HG02642 (cell line): ENCODE measurements around the gene SLC18A3.

Experiments used
- ATAC-seq: cut with Tn5 transposase; IDR thresholded peaks from one replicate; pipeline ENCODE4 v1.9.1; 2021; ENCODE audit warnings: mild to moderate bottlenecking; ENCODE audit not compliant: unreplicated experiment, poor library complexity

Gene SLC18A3

GRCh38 chr10:49610114-49610457 is at the start of gene SLC18A3:
TSS of gene SLC18A3 (plus strand) at chr10:49610310. CDS start at chr10:49610741, 431 bp downstream.
- no peak for ATAC-seq

GRCh38 chr10:49560526-49560925 is 49.6 kb upstream of the SLC18A3 start:
- no peak for ATAC-seq

- ATAC-seq, result no peak
Measured at GRCh38 chr10:49562893-49563292, 47.2 kb upstream of the SLC18A3 start.

GRCh38 chr10:49564461-49565009 is 45.6 kb upstream of the SLC18A3 start:
- ATAC-seq, result no peak

- ATAC-seq, result no peak
Measured at GRCh38 chr10:49567810-49568209, 42.3 kb upstream of the SLC18A3 start.

GRCh38 chr10:49568235-49568634 is 41.9 kb upstream of the SLC18A3 start:
- ATAC-seq, result peak; percentile 68

- ATAC-seq, result no peak
Measured at GRCh38 chr10:49569031-49569631, 41.0 kb upstream of the SLC18A3 start.

- ATAC-seq, result no peak
Measured at GRCh38 chr10:49571388-49571787, 38.7 kb upstream of the SLC18A3 start.

- no peak for ATAC-seq
Measured at GRCh38 chr10:49572594-49573114, 37.5 kb upstream of the SLC18A3 start.

GRCh38 chr10:49575489-49576072 is 34.5 kb upstream of the SLC18A3 start:
- ATAC-seq, result no peak

- ATAC-seq, result no peak
Measured at GRCh38 chr10:49577182-49577925, 32.8 kb upstream of the SLC18A3 start.

GRCh38 chr10:49578392-49578791 is 31.7 kb upstream of the SLC18A3 start:
- no peak for ATAC-seq

GRCh38 chr10:49579621-49580020 is 30.5 kb upstream of the SLC18A3 start:
- ATAC-seq, result no peak

GRCh38 chr10:49585387-49585786 is 24.7 kb upstream of the SLC18A3 start:
- ATAC-seq, result no peak

- ATAC-seq, result no peak
Measured at GRCh38 chr10:49587981-49588380, 22.1 kb upstream of the SLC18A3 start.

- ATAC-seq, result peak; percentile 69
Measured at GRCh38 chr10:49592726-49593563, 17.2 kb upstream of the SLC18A3 start.

- no peak for ATAC-seq
Measured at GRCh38 chr10:49593564-49593875, 16.6 kb upstream of the SLC18A3 start.

GRCh38 chr10:49593998-49594397 is 16.1 kb upstream of the SLC18A3 start:
- ATAC-seq, result no peak

- no peak for ATAC-seq
Measured at GRCh38 chr10:49594594-49594993, 15.5 kb upstream of the SLC18A3 start.

- no peak for ATAC-seq
Measured at GRCh38 chr10:49595003-49595712, 15.0 kb upstream of the SLC18A3 start.
